VCaP (cell line): ENCODE measurements around the gene TCF25.

ENCODE experiments used
- H3K27ac ChIP-seq: fragments of 450-650 bp; 2 replicates; pipeline ENCODE4 v1.5.1; 2017
- CTCF ChIP-seq: fragments of 450-650 bp; conservative IDR thresholded peaks from 2 replicates; pipeline ENCODE4 v1.5.1; 2017; ENCODE audit warnings: mild to moderate bottlenecking, moderate library complexity

Gene TCF25

DNA sequence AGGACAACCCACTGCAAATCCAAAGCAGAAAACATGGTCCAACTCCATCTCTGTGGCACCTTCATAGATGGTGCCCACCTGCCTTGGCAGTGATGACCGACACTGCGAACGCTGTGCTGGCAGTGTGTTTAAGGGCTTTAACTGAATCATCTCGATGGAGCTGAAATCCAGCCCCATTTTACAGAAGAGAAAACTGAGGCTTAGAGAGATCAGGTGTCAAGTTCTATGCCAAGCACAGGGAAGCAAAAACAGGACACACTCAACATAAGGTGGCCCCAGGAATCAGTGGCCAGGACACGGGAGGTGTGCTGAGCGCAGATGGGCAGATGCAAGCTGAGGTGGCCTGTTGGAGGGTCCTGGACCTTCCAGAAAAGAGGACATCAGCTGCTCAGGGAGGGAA is 10.7 kb upstream of the TCF25 start:
- no peak for TF ChIP-seq CTCF
- no peak overlapping the region for H3K27ac ChIP-seq

DNA sequence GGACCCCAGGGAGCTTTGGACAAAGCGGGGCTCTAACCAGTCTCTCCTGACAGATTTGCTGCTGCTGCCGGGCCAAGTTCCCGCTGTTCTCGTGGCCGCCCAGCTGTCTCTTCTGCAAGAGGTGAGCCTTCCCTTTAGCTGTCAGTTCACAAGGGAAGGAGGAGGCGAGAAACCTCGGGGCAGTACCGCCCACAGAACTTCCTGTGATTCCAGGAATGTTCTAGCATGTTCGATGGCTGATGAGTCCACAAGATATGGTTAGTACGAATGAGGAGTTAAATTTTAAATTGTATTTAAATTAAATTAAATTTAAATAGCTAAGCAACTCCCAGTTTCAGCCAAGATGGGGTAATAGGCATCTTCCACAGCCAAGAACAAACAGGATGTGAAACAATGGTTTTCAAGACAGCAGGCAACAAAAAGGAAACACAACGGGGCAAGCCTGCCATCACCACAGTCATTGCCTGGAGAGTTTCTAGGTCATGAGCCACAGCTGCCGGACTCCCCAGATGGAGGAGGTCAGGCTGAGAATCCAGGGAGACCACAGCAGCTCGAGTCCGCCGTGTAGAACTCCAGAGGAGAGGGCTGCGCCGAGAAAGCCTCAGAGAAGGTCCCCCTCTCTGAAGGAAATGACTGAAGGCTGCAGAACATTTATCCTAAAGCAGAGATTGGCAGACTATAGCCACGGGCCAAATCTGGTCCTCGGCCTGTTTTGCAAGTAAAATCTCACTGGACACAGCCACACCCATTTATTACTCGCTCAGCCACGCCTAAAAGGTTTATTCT is 9.5 kb upstream of the TCF25 start:
- no peak overlapping the region for H3K27ac ChIP-seq
- TF ChIP-seq CTCF, result no peak

DNA sequence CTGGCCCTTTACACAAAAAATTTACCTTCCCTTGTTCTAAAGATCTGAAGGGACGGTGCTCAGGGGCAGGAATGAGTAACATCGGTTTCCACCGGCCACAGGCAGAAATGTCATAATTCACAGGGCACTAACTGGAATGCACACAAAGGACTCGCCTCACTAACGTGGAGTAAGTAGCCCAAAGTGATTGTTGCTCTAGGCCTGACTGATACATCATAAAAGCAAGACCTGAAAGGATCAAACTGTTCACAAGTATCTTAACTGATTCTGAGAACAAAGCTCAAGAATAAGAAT is 8.9 kb upstream of the TCF25 start:
- H3K27ac ChIP-seq, result no peak overlapping the region
- no peak for TF ChIP-seq CTCF

GRCh38 chr16:89867918-89868317 is 5.5 kb upstream of the TCF25 start:
- TF ChIP-seq CTCF, result no peak
- H3K27ac ChIP-seq, result no peak overlapping the region

GRCh38 chr16:89869911-89870310 is 3.5 kb upstream of the TCF25 start:
- H3K27ac ChIP-seq, result no peak overlapping the region
- no peak for TF ChIP-seq CTCF

GRCh38 chr16:89870440-89870839 is 3.0 kb upstream of the TCF25 start:
- no peak overlapping the region for H3K27ac ChIP-seq
- TF ChIP-seq CTCF, result no peak

- no peak for TF ChIP-seq CTCF
- no peak overlapping the region for H3K27ac ChIP-seq
Measured at GRCh38 chr16:89871895-89872294, 1.5 kb upstream of the TCF25 start.
